GM12878 (cell line): ENCODE data around the gene RORB. TPM values are rescaled to one million over a fixed set of nuclear protein-coding genes. Genes with fewer than 3 reads are reported as not detected.

Experiments
- ATAC-seq: fragments of 200-7000 bp; cut with Tn5 transposase; 3 replicates; pipeline ENCODE4 v1.9.1; 2020; ENCODE audit warnings: mild to moderate bottlenecking, moderate library complexity
- BruUV-seq: library from RNA; stranded (reverse); fragments of 400-500 nt; replicated peaks from 2 replicates; lab custom pipeline; 2021; lab: Mats Ljungman, UMichigan
- CTCF ChIA-PET: fragments of 300-600 bp; sonication (Branson Sonifier 250); formaldehyde crosslinking; extraction: SDS; loops from one replicate; lab custom pipeline; 2021; ENCODE audit warnings: inconsistent platforms; lab: Yijun Ruan, JAX
- POLR2A ChIA-PET: fragments of 350-600 bp; formaldehyde crosslinking; extraction: SDS; loops from one replicate; lab custom pipeline; 2021; ENCODE audit warnings: inconsistent platforms; lab: Charles Lee
- RAD21 ChIA-PET: fragments of 300-600 bp; sonication (Branson Sonifier 250); formaldehyde crosslinking; loops from one replicate; lab custom pipeline; 2023; ENCODE audit warnings: antibody characterized with exemption; ENCODE audit not compliant: unreplicated experiment; lab: Charles Lee
- SMC1A ChIA-PET: fragments of 300-600 bp; sonication (Branson Sonifier 250); formaldehyde crosslinking; loops from one replicate; lab custom pipeline; 2023; ENCODE audit not compliant: unreplicated experiment, uncharacterized antibody; lab: Charles Lee
- DNase-seq: peaks from one replicate; pipeline ENCODE4 v3.0.0-alpha.2; 2011; ENCODE audit warnings: low read depth, low spot score
- FAIRE-seq: peaks from 3 replicates; lab custom pipeline; 2011; peaks lifted over from hg19 to GRCh38; lab: Jason Lieb, UNC
- H2AFZ ChIP-seq: 2 replicates; pipeline ENCODE4 v1.6.0; 2011; ENCODE audit warnings: low read depth, low read length, control low read depth; ENCODE audit not compliant: control insufficient read depth
- H3K27ac ChIP-seq: 2 replicates; pipeline ENCODE4 v1.5.1; 2011; ENCODE audit warnings: control low read depth; ENCODE audit not compliant: control insufficient read depth, insufficient read depth
- H3K27me3 ChIP-seq, 2 experiments: replicated peaks in 1 of 2; 2 replicates each; pipeline versions ENCODE4 v1.6.0 to v1.6.1; 2011; ENCODE audit warnings: low read length in 1 of 2; ENCODE audit not compliant: control insufficient read depth in 2 of 2, insufficient read depth in 2 of 2
- H3K36me3 ChIP-seq, 2 experiments: 2 replicates each; pipeline ENCODE4 v1.5.1; 2011; ENCODE audit warnings: low read length in 1 of 2; ENCODE audit not compliant: control insufficient read depth in 2 of 2, insufficient read depth in 2 of 2
- H3K4me1 ChIP-seq: 2 replicates; pipeline ENCODE4 v1.6.1; 2011; ENCODE audit warnings: mild to moderate bottlenecking, low read length, moderate library complexity, mixed read lengths; ENCODE audit not compliant: control insufficient read depth, insufficient read depth
- H3K4me2 ChIP-seq: 2 replicates; pipeline ENCODE4 v1.6.0; 2011; ENCODE audit warnings: control low read depth; ENCODE audit not compliant: control insufficient read depth, insufficient read depth
- H3K4me3 ChIP-seq: fragments of 200-600 bp; sonication (generic); 2 replicates; pipeline ENCODE4 v1.5.1; 2016
- H3K79me2 ChIP-seq: 2 replicates; pipeline ENCODE4 v1.6.0; 2011; ENCODE audit warnings: low read length; ENCODE audit not compliant: control insufficient read depth, insufficient read depth
- H3K9ac ChIP-seq: 2 replicates; pipeline ENCODE4 v1.8.0; 2011; ENCODE audit warnings: low read length, control low read depth, mixed read lengths; ENCODE audit not compliant: control insufficient read depth, insufficient read depth
- H3K9me3 ChIP-seq: replicated peaks from 3 replicates; pipeline ENCODE4 v1.5.1; 2011; ENCODE audit warnings: mild to moderate bottlenecking, low read length; ENCODE audit not compliant: control insufficient read depth, insufficient read depth
- H4K20me1 ChIP-seq: 2 replicates; pipeline ENCODE4 v1.6.0; 2011; ENCODE audit not compliant: control insufficient read depth, insufficient read depth
- CBFB ChIP-seq: IDR thresholded peaks from 2 replicates; pipeline ENCODE4 v1.6.1; 2016; ENCODE audit warnings: antibody characterized with exemption, low read depth
- CEBPB ChIP-seq, 2 experiments: fragments of 150-350 bp in 1 of 2; IDR thresholded peaks; 2 replicates each; pipeline ENCODE4 v1.6.1; 2012 to 2014; ENCODE audit warnings: low read depth in 2 of 2, low read length in 2 of 2, borderline replicate concordance in 1 of 2, inconsistent platforms in 1 of 2
- DPF2 ChIP-seq: fragments of 450-650 bp; IDR thresholded peaks from 2 replicates; pipeline ENCODE4 v1.6.1; 2017; ENCODE audit warnings: mild to moderate bottlenecking
- HDAC6 ChIP-seq: fragments of 200-600 bp; sonication (generic); IDR thresholded peaks from one replicate; pipeline ENCODE4 v1.8.0; 2017; ENCODE audit warnings: antibody characterized with exemption; ENCODE audit not compliant: unreplicated experiment
- NFYB ChIP-seq: IDR thresholded peaks from 2 replicates; pipeline ENCODE4 v1.6.1; 2011; ENCODE audit warnings: low read depth, mild to moderate bottlenecking, low read length, improper control_type of control experiment, moderate library complexity; ENCODE audit not compliant: insufficient read depth
- ZNF384 ChIP-seq: IDR thresholded peaks from 2 replicates; pipeline ENCODE4 v1.6.1; 2012; ENCODE audit warnings: low read depth, mild to moderate bottlenecking, low read length, improper control_type of control experiment, borderline replicate concordance
- WGBS: methylation state at CpG from one replicate; pipeline ENCODE4 v1.1.6; 2016; ENCODE audit warnings: low lambda C conversion rate; ENCODE audit not compliant: insufficient replicate concordance, insufficient coverage; ENCODE audit errors: missing lambda C conversion rate; 5-methylcytosine and 5-hydroxymethylcytosine counted together
- in situ Hi-C: fragments of 300-500 bp; cut with MboI; formaldehyde crosslinking; loops from 9 replicates; pipeline ENCODE4 v1.14.3; 2018; ENCODE audit warnings: mixed read lengths
- intact Hi-C: fragments of 100-400 bp; cut with micrococcal nuclease; formaldehyde crosslinking; loops from one replicate; pipeline ENCODE4 v1.14.2; 2022; ENCODE audit not compliant: unreplicated experiment
- polyA plus RNA-seq, 11 experiments: library from polyadenylated mRNA; depleted of rRNA in 4 of 11; unstranded in 6 of 11; stranded (reverse) in 5 of 11; fragments of >200 nt; fragmentation: Nextera tagmentation in 4 of 11; fragmentation: Illumina TruSeq in 1 of 11; extraction: Ambion mirVana in 4 of 11; extraction: Trizol in 1 of 11; gene quantifications; 1 replicate in 1 of 11; 2 replicates in 10 of 11; pipeline versions ENCODE4 v1.2.1 to v1.2.3, GENCODE V29; 2011 to 2016; ENCODE audit warnings: inconsistent platforms in 2 of 11, missing spikeins in 2 of 11, low read depth in 1 of 11
- total RNA-seq, 4 experiments: library from RNA; depleted of rRNA in 3 of 4; stranded (reverse); fragments of >200 nt in 3 of 4; fragmentation: Illumina TruSeq in 1 of 4; extraction: Trizol in 1 of 4; gene quantifications; 2 replicates each; pipeline versions ENCODE4 v1.2.1 to v1.2.3, GENCODE V29; 2013 to 2021
- TF ChIP-seq, protein P1 (sequence below): fragments of 150-350 bp; IDR thresholded peaks from 2 replicates; pipeline ENCODE4 v1.6.1; 2014; ENCODE audit warnings: mild to moderate bottlenecking, low read depth, low read length

The RORB gene
- total and polyA plus RNA-seq, 10 of the 15 experiments (the other 5 are each of a cell fraction or from before 2014, with no cell fraction given): under 0.01 to 0.01 TPM; not detected in 8

DNA sequence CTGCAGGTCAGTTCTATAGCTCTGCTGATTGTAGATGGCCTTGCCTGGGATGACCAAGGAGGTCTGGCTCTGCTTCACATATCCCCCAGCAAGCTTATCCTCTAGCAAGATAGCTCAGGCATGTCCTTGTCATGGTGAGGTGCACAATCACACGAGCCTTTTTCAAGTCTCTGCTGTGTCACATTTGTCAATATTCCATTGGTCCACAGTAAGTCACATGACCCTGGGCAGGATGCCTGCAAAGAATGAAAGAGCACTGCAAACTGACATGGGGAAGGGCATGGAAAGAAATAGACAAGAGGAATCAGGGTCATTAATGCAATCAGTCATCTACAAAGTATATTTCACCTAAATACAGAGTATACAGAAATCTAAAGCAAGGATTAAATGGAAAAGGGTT, 142.0 kb downstream of the RORB start:
- no peaks in the 10 kb centered on the region; a peak in 2 of 4 replicates for H3K27me3 ChIP-seq
- FAIRE-seq (no peak), DNase-seq (no peak), ATAC-seq (no peak)
- no peak overlapping the region for H3K9ac ChIP-seq
- no peak overlapping the region for H3K4me2 ChIP-seq
- no peaks in the 10 kb centered on the region for H3K36me3 ChIP-seq
- ChIA-PET POLR2A (no interaction called here), CTCF (interaction anchor here (1.0 to 1.2 kb wide), 2 partner anchors 66 to 92 kb away, joined by 3 read pairs; no protein-coding TSS in a partner anchor), RAD21 (no interaction called here), SMC1A (no interaction called here)
- no peaks in the 10 kb centered on the region for H4K20me1 ChIP-seq
- TF ChIP-seq, protein P1, sequence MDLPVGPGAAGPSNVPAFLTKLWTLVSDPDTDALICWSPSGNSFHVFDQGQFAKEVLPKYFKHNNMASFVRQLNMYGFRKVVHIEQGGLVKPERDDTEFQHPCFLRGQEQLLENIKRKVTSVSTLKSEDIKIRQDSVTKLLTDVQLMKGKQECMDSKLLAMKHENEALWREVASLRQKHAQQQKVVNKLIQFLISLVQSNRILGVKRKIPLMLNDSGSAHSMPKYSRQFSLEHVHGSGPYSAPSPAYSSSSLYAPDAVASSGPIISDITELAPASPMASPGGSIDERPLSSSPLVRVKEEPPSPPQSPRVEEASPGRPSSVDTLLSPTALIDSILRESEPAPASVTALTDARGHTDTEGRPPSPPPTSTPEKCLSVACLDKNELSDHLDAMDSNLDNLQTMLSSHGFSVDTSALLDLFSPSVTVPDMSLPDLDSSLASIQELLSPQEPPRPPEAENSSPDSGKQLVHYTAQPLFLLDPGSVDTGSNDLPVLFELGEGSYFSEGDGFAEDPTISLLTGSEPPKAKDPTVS: no peak
- TF ChIP-seq CEBPB (IDR thresholded peaks at IDR 0.05; ENCODE audit: borderline replicate concordance in 1 of 2, low read depth in 2 of 2, low read length in 2 of 2) (no peak), DPF2 (no peak), CBFB (no peak), NFYB (0 out of 2 replicates have a peak, but pooled peaks have one; percentile 7), ZNF384 (no peak), HDAC6 (no peak)
- H3K9me3 ChIP-seq: no peaks in the 10 kb centered on the region
- H3K79me2 ChIP-seq: no peaks in the 10 kb centered on the region
- no TSS peak for BruUV-seq
- intact Hi-C loops (no loop called here), in situ Hi-C loops (no loop called here)
- no peak overlapping the region for H3K4me3 ChIP-seq
- no peak overlapping the region for H2AFZ ChIP-seq
- no peaks in the 10 kb centered on the region for H3K4me1 ChIP-seq
- WGBS: 0% methylated on average over 1 of the region's 1 CpG
- no peak overlapping the region for H3K27ac ChIP-seq
